HCT116 (cell line): ENCODE measurements around the gene EME1. TPM values are rescaled to one million over a fixed set of nuclear protein-coding genes. Genes with fewer than 3 reads are reported as not detected.

Experiments
- ATAC-seq: fragments of 200-7000 bp; cut with Tn5 transposase; 2 replicates; pipeline ENCODE4 v1.9.1; 2020; ENCODE audit warnings: mild to moderate bottlenecking, moderate library complexity
- BruUV-seq: library from RNA; stranded (reverse); fragments of 400-500 nt; replicated peaks from 2 replicates; lab custom pipeline; 2021; lab: Mats Ljungman, UMichigan
- CTCF ChIA-PET: fragments of 300-600 bp; sonication (Branson Sonifier 250); formaldehyde crosslinking; loops from one replicate; lab custom pipeline; 2021; ENCODE audit warnings: antibody characterized with exemption; lab: Charles Lee
- POLR2A ChIA-PET: fragments of 300-600, 350-600 bp; sonication (Branson Sonifier 250); formaldehyde crosslinking; loops from one replicate; lab custom pipeline; 2021; ENCODE audit warnings: antibody characterized with exemption; lab: Charles Lee
- RAD21 ChIA-PET, 2 experiments: fragments of 300-600 bp; sonication (Branson Sonifier 250); formaldehyde crosslinking; loops; one replicate each; lab custom pipeline; 2023; ENCODE audit warnings: low total read pairs in 2 of 2; ENCODE audit not compliant: uncharacterized antibody in 2 of 2, unreplicated experiment in 2 of 2, low non-redundant PET in 1 of 2; lab: Charles Lee
- DNase-seq: peaks from one replicate; pipeline ENCODE4 v3.0.0-alpha.2; 2010; ENCODE audit warnings: low read depth, low spot score
- H2AFZ ChIP-seq: fragments of 200-600 bp; shearing (Covaris generic), sonication (generic); 2 replicates; pipeline ENCODE4 v1.6.1; 2017; ENCODE audit warnings: low read depth, mixed run types, mixed read lengths, antibody characterized with exemption, low read length; ENCODE audit not compliant: poor library complexity, severe bottlenecking
- H3K27ac ChIP-seq: 2 replicates; pipeline ENCODE4 v1.5.1; 2012; ENCODE audit warnings: low read depth, low read length
- H3K27me3 ChIP-seq: fragments of 200-600 bp; sonication (generic); 2 replicates; pipeline ENCODE4 v1.6.1; 2016; ENCODE audit warnings: mixed run types, low read length, mixed read lengths; ENCODE audit not compliant: insufficient read depth
- H3K36me3 ChIP-seq, 2 experiments: fragments of 200-500 bp in 1 of 2; fragments of 200-600 bp in 1 of 2; sonication (Bioruptor generic) in 1 of 2; sonication (generic) in 1 of 2; 2 replicates each; pipeline versions ENCODE4 v1.5.1 to v1.6.1; 2014 to 2016; ENCODE audit warnings: low read length in 2 of 2, inconsistent platforms in 1 of 2, mixed read lengths in 1 of 2, mixed run types in 1 of 2; ENCODE audit not compliant: insufficient read depth in 2 of 2, control insufficient read depth in 1 of 2
- H3K4me1 ChIP-seq, 2 experiments: fragments of 200-600 bp in 1 of 2; sonication (generic) in 1 of 2; 2 replicates each; pipeline versions ENCODE4 v1.5.1 to v1.6.1; 2012 to 2017; ENCODE audit warnings: low read length in 2 of 2, inconsistent platforms in 1 of 2, mild to moderate bottlenecking in 1 of 2, mixed read lengths in 1 of 2, mixed run types in 1 of 2, moderate library complexity in 1 of 2; ENCODE audit not compliant: insufficient read depth in 2 of 2, control insufficient read depth in 1 of 2
- H3K4me2 ChIP-seq: fragments of 200-600 bp; sonication (generic); 2 replicates; pipeline ENCODE4 v1.6.1; 2017; ENCODE audit warnings: mixed run types, low read length, mixed read lengths
- H3K4me3 ChIP-seq, 2 experiments: fragments of 200-600 bp in 1 of 2; sonication (generic) in 1 of 2; replicated peaks in 1 of 2; 2 replicates each; pipeline ENCODE4 v1.5.1; 2011 to 2016; ENCODE audit warnings: low read length in 2 of 2, control low read depth in 1 of 2, low read depth in 1 of 2, mild to moderate bottlenecking in 1 of 2, mixed read lengths in 1 of 2, mixed run types in 1 of 2
- H3K79me2 ChIP-seq: fragments of 200-600 bp; sonication (generic); 2 replicates; pipeline ENCODE4 v1.6.1; 2017; ENCODE audit warnings: mild to moderate bottlenecking, mixed run types, low read length, moderate library complexity, mixed read lengths; ENCODE audit not compliant: insufficient read depth
- H3K9ac ChIP-seq: fragments of 200-600 bp; sonication (generic); 2 replicates; pipeline ENCODE4 v1.6.1; 2016; ENCODE audit warnings: low read length, mixed read lengths
- H3K9me2 ChIP-seq: fragments of 200-600 bp; sonication (generic), shearing (Covaris generic); 2 replicates; pipeline ENCODE4 v1.6.1; 2017; ENCODE audit warnings: mixed run types, mild to moderate bottlenecking, moderate library complexity; ENCODE audit not compliant: insufficient read depth
- H3K9me3 ChIP-seq, 2 experiments: fragments of 200-500 bp in 1 of 2; fragments of 200-600 bp in 1 of 2; sonication (Bioruptor generic) in 1 of 2; sonication (generic) in 1 of 2; 2 replicates each; pipeline ENCODE4 v1.6.1; 2014 to 2017; ENCODE audit warnings: low read length in 2 of 2, mixed read lengths in 2 of 2, inconsistent platforms in 1 of 2, low read depth in 1 of 2, mild to moderate bottlenecking in 1 of 2, mixed run types in 1 of 2, moderate library complexity in 1 of 2; ENCODE audit not compliant: control insufficient read depth in 1 of 2, insufficient read depth in 1 of 2
- H4K20me1 ChIP-seq: fragments of 200-600 bp; sonication (generic), shearing (Covaris generic); 2 replicates; pipeline ENCODE4 v1.6.1; 2017; ENCODE audit warnings: mixed run types, mild to moderate bottlenecking, moderate library complexity; ENCODE audit not compliant: insufficient read depth
- CBX3 ChIP-seq: IDR thresholded peaks from 2 replicates; pipeline ENCODE4 v1.6.1; 2012; ENCODE audit warnings: low read depth
- CTCF ChIP-seq, 3 experiments: fragments of 200-600 bp in 1 of 3; sonication (generic) in 1 of 3; IDR thresholded peaks in 2 of 3; conservative IDR thresholded peaks in 1 of 3; 2 replicates each; pipeline ENCODE4 v1.5.1; 2012 to 2017; ENCODE audit warnings: low read depth in 2 of 3, low read length in 2 of 3, antibody characterized with exemption in 1 of 3, borderline replicate concordance in 1 of 3, control low read depth in 1 of 3, mild to moderate bottlenecking in 1 of 3, mixed read lengths in 1 of 3, mixed run types in 1 of 3, moderate library complexity in 1 of 3; ENCODE audit not compliant: insufficient read depth in 1 of 3
- EZH2phosphoT487 ChIP-seq: fragments of 200-600 bp; IDR thresholded peaks from 2 replicates; pipeline ENCODE4 v1.6.1; 2018; ENCODE audit warnings: antibody characterized with exemption, borderline replicate concordance
- JUND ChIP-seq: IDR thresholded peaks from 2 replicates; pipeline ENCODE4 v1.6.1; 2012
- POLR2AphosphoS5 ChIP-seq: IDR thresholded peaks from 2 replicates; pipeline ENCODE4 v1.6.1; 2011; ENCODE audit warnings: mild to moderate bottlenecking, low read depth, low read length, moderate library complexity
- RAD21 ChIP-seq: IDR thresholded peaks from 2 replicates; pipeline ENCODE4 v1.6.1; 2012; ENCODE audit warnings: low read depth, mild to moderate bottlenecking
- REST ChIP-seq: IDR thresholded peaks from 2 replicates; pipeline ENCODE4 v1.6.1; 2012; ENCODE audit warnings: low read depth
- SIN3A ChIP-seq: IDR thresholded peaks from 2 replicates; pipeline ENCODE4 v1.6.1; 2012; ENCODE audit warnings: low read depth
- ZFX ChIP-seq: fragments of 450-650 bp; IDR thresholded peaks from 2 replicates; pipeline ENCODE4 v1.6.1; 2017
- intact Hi-C: fragments of 100-400 bp; cut with micrococcal nuclease; formaldehyde crosslinking; loops from 2 replicates; pipeline ENCODE4 v1.10.0; 2022
- total RNA-seq: library from RNA; stranded (reverse); gene quantifications from one replicate; pipeline ENCODE4 v1.2.1, GENCODE V29; 2021; ENCODE audit not compliant: unreplicated experiment

The EME1 gene
- total RNA-seq, 1 experiment from 2014 or later, result 31.8 TPM

DNA sequence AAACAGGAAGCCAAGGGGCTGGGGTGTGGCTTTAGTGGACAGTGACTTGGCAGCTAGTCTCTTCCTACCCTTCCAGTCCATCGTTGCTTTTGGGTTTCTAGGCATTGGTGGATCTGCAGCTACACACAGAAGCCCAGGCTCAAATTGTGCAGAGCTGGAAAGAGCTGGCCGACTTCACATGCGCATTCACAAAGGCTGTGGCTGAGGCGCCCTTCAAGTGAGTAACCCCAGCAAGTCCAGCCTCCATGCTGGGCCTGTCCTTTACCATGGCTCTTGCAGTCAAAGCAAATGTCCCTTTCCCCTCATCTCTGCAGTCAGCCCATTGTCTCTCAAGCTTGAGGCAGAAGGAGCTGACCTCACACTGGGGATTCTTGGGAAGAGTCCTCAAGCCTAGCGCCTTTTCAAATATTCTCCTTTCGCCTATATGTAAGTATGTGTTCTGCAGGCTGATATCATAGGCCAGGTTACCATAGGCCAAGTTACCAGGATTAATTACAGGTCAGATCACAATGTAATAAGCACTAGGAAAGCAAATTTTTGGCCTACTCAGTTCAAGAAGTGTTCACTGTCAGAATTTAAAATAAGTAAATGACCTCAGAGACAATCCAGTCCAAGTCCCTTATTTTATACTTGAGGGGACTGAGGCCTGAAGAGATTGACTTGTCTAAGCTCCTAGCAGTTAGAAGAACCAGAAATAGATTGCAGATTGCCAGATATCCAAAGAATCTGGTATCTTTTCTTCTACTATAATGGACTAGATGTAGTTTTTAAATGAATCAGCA lies 6.5 kb downstream of the EME1 start (continued):
- TF ChIP-seq REST, result no peak

- RAD21 ChIA-PET, result no interaction called here
- H3K9me3 ChIP-seq, result no peaks in the 10 kb centered on the region
- CTCF ChIA-PET, result interaction anchor here (0.8 to 2.0 kb wide), 3 partner anchors 16 to 18 kb away, joined by 5 to 11 read pairs (median 6); partner anchors contain the start of gene LRRC59
- no peaks in the 10 kb centered on the region for H3K4me1 ChIP-seq
- no peaks in the 10 kb centered on the region for H3K9me2 ChIP-seq
- no peaks in the 10 kb centered on the region for H3K27me3 ChIP-seq
- POLR2A ChIA-PET, result interaction anchor here (1.1 to 1.7 kb wide), 3 partner anchors 10 to 18 kb away, joined by 4 to 6 read pairs (median 4); partner anchors contain the start of gene LRRC59
- H3K36me3 ChIP-seq, result peaks cover 44 to 68% of the 10 kb centered on the region in 2 experiments
- BruUV-seq, result no TSS peak
- no peak overlapping the region for H3K27ac ChIP-seq
- no peak overlapping the region for H3K4me2 ChIP-seq
- H2AFZ ChIP-seq, result no peak overlapping the region
- H3K9ac ChIP-seq, result no peak overlapping the region
- DNase-seq (no peak), ATAC-seq (peak; percentile 65)
- H3K79me2 ChIP-seq, result peaks cover 15% of the 10 kb centered on the region
- H4K20me1 ChIP-seq, result no peaks in the 10 kb centered on the region
- intact Hi-C loops, result no loop called here
- no peak for TF ChIP-seq CBX3
- TF ChIP-seq ZFX, result peak; percentile 14; the same call in 1 of the 2 replicates
- no peak for TF ChIP-seq EZH2phosphoT487
- TF ChIP-seq SIN3A, result 0 out of 2 replicates have a peak, but pooled peaks have one; percentile 29
- peak; percentile 34 for TF ChIP-seq JUND
- no peak for TF ChIP-seq RAD21
- TF ChIP-seq CTCF (IDR thresholded peaks at IDR 0.05 in 2 of 3, conservative IDR thresholded peaks at IDR 0.05 in 1 of 3; ENCODE audit: borderline replicate concordance in 1 of 3, insufficient read depth in 1 of 3, low read depth in 2 of 3, low read length in 2 of 3), result peak in 2 of 3 experiments; percentile 27 to 53; a peak in 3 of 6 replicates
- TF ChIP-seq POLR2AphosphoS5, result peak; percentile 56
- H3K4me3 ChIP-seq, result no peak overlapping the region
These were observed 7.6 kb downstream of the EME1 start for GRCh38 chr17:50380369-50381259.
